ENCODE measurements around the gene BRD3OS. TPM values are rescaled to one million over a fixed set of nuclear protein-coding genes. Genes with fewer than 3 reads are reported as not detected.

The BRD3OS gene
- total RNA-seq, 1 experiment from 2014 or later: 13.6 TPM

DNA sequence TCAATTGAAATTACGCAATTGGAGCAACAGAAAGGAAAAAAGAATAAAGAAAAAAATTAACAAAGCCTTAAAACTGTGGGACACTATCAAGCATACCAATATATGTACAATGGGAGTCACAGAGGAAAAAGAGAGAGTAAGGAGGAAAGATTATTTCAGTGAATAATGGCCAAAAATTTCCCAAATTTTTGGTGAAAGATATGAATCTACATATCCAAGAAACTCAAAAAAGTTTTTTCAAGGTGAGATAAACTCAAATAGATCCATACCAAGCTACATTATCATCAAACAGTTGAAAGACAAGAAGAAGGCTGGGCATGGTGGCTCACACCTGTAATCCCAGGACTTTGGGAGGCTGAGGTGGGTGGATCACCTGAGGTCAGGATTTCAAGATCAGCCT, 51.4 kb downstream of the BRD3OS start:
- POLR2A ChIA-PET (ENCODE audit: unreplicated experiment): no interaction called here
- no peak overlapping the region for H2AFZ ChIP-seq (ENCODE audit: low read length)
- no peaks in the 10 kb centered on the region for H3K9me3 ChIP-seq (ENCODE audit: low read length)
- no peak for TF ChIP-seq EZH2 (IDR thresholded peaks at IDR 0.05; ENCODE audit: low read length, unreplicated experiment)
- TF ChIP-seq, protein P1, sequence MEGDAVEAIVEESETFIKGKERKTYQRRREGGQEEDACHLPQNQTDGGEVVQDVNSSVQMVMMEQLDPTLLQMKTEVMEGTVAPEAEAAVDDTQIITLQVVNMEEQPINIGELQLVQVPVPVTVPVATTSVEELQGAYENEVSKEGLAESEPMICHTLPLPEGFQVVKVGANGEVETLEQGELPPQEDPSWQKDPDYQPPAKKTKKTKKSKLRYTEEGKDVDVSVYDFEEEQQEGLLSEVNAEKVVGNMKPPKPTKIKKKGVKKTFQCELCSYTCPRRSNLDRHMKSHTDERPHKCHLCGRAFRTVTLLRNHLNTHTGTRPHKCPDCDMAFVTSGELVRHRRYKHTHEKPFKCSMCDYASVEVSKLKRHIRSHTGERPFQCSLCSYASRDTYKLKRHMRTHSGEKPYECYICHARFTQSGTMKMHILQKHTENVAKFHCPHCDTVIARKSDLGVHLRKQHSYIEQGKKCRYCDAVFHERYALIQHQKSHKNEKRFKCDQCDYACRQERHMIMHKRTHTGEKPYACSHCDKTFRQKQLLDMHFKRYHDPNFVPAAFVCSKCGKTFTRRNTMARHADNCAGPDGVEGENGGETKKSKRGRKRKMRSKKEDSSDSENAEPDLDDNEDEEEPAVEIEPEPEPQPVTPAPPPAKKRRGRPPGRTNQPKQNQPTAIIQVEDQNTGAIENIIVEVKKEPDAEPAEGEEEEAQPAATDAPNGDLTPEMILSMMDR (conservative IDR thresholded peaks at IDR 0.05; ENCODE audit: low read depth, low read length): no peak
- TF ChIP-seq EZH2phosphoT487 (IDR thresholded peaks at IDR 0.05; ENCODE audit: borderline replicate concordance, low read length): no peak
- H3K4me2 ChIP-seq (ENCODE audit: low read length): no peak overlapping the region
- ATAC-seq: no peak
- H3K36me3 ChIP-seq (ENCODE audit: low read depth, low read length): no peaks in the 10 kb centered on the region
- no peaks in the 10 kb centered on the region for H3K9me2 ChIP-seq (replicated peaks; ENCODE audit: low read length)
- BruUV-seq (replicated peaks): no TSS peak
- no peaks in the 10 kb centered on the region for H4K20me1 ChIP-seq (ENCODE audit: low read length)
- H3K79me2 ChIP-seq (ENCODE audit: low read length): no peaks in the 10 kb centered on the region
- H3K4me3 ChIP-seq (ENCODE audit: low read length): no peak overlapping the region
- H3F3A ChIP-seq (ENCODE audit: low read length, unreplicated experiment): no peaks in the 10 kb centered on the region
- H3K9ac ChIP-seq (ENCODE audit: low read length): no peak overlapping the region
- CTCF ChIA-PET: no interaction called here
- H3K4me1 ChIP-seq (ENCODE audit: insufficient read depth, low read length): no peaks in the 10 kb centered on the region
- intact Hi-C loops (cut with micrococcal nuclease): no loop called here
- H3K27me3 ChIP-seq (ENCODE audit: low read length): no peaks in the 10 kb centered on the region
- H3K27ac ChIP-seq (ENCODE audit: low read length): no peak overlapping the region
- DNase-seq: no peak

Other genes starting within 250 kb of the BRD3OS start
- gene VAV2, start 33.2 kb upstream of the BRD3OS start, total RNA-seq (2014; rRNA removed): 9.7 and 15.9 TPM in 2 replicates
- gene BRD3, start 42.5 kb downstream of the BRD3OS start, total RNA-seq (2014; rRNA removed): 4.4 and 5.5 TPM in 2 replicates
- gene WDR5, start 110.6 kb downstream of the BRD3OS start, total RNA-seq (2014; rRNA removed): 29.1 and 35.7 TPM in 2 replicates
- gene RNU6ATAC, start 139.1 kb downstream of the BRD3OS start, total RNA-seq (2014; rRNA removed): not detected in 2 replicates